C1 segment of cervical spinal cord (tissue), 14 donors: ENCODE data around the gene MEIOSIN.

ENCODE experiments used
- DNase-seq, 14 donors: peaks; one replicate each; lab custom pipeline; 2025; lab: John Stamatoyannopoulos, UW

MEIOSIN gene

DNA sequence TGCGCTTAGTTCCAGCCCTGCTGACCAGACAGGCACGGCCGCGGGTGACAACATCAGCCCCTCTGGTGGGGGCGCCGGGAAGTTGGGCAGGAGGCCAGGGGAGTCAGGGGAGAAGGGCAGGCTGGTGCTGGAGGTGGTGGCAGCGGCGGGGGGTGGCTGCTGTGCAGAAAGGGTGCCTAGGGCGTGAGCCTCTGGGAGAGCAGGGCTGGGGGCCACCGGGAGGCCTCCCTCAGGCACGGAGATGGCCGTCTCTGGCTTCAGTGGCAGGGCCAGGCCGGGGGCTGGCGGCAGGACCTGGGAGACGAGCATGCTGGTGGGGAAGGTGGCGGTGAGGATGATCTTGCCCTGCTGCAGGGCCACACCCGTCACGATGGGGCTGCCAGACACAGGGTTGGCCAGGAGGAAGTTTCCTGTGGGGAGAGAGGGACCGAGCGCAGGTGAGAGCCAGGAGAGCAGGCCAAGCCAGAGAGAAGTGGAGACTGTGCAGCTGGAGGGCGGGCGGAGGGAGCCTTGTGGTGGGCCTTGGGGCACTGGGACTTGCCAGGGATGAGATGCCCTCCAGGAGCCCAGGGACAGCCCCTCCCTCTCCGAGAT is 32.6 kb downstream of the MEIOSIN start:
- DNase-seq: no peak

DNA sequence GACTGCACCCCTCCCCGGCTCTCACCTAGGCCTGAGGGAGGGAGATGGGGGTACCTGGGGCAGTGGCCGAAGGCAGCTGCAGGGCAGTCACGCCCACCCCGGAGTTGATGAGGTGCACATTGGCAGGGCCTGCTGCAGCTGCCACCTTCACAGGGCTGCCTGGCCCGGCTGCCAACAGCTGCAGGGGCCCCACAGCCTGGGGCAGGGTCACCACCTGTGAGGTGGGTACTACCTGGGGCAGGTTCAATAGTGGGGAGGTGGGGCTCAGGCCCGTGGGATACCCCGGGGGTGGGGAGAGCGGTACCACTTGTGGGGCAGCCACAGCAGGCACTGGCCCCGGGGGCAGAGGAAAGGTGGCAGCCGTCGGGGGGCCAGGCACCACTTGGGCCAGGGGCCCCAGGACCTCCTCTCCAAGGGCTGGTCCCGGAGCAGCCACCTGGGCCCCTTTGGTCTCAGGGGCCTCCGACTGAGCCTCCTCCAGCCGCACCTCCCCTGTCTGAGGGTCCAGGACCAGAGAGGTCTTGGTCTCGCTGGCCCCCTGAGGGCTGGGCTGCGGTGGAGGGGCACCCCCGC is 33.1 kb downstream of the MEIOSIN start:
- DNase-seq: no peak

DNA sequence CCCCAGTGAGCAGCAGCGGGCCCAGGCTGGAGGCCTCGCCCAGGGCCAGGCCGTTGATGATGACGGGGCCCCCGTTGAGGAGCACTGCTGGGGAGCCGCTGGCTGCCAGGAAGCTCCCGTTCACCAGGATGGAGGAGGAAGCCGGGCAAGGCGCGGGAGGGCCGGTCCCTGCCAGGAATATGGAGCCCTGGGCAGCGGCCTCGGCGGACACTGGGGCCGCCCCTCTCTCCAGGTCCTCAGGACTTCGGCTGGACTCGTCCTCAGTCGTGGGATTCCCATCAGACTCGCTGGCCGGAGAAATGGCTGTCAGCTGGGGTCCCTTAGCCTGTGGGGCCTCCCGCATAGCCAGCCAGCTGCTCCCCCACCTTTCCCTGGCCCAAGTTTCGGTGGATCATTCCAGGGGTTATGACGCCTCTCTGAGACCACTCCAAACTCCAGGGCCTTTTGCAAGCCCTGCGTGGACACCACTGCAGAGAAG is 33.7 kb downstream of the MEIOSIN start:
- DNase-seq: no peak

DNA sequence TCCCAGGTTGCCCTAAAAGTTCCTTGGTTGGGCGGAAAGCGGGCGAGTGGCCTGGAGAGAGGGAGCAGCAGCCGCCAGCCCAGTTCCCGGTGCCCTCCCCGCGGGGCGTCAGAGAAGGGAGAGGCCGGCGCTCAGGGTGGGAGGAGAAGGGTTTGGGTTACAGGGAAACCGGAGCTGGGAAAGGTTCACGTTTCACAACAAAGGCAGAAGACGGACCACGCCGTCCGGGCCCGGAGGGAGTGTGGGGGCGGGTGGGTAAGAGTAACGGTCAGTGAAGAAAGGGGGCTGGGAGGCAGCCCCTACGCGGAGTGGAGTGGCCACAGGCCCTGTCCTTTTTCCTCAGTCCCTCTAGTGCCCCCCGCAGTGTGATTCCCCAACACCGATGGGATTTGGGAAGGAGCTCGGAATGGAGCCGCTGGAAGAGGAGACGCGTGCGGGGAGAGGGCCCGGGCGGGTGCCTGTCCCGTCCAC is 34.2 kb downstream of the MEIOSIN start:
- DNase-seq: peak in 4 of 14 donors; percentile 9 to 42 (median 23)

DNA sequence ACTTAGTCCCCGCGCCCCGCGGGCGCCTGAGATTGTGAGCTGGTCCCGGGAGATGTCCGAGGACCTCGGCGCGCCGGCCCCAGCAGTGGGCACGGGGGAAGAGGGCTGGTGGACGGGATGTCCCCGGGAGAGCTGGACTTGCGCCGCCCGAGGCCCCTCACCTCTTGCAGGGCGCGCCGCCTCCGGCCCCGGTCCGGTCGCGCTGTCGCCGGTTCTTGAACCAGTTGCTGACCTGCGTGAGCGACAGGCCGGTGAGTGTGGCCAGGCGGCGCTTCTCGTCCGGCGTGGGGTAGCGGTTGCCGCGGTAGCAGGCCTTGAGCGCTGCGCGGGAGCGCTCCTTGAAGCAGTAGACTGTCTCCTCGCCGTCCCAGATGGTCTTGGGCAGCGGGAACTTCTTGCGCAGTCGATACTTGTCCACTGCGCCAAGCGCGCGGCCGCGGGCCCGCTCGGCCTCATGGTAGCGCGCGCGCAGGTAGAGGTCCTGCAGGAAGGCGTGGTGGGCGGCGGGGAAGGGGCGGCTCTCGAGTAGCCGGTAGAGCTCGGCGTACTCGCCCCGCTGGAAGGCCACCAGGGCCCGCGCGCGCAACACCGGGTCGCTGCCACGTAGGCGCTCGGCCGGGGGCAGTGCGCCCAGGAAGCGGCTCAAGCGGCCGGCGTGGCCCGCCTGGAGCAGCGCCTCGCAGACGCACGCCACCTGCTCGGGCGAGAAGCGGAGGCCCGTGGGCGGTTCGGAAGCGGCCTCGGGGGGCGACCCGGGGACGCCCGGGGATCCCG is 34.8 kb downstream of the MEIOSIN start:
- peak in 5 of 14 donors; percentile 11 to 63 (median 44) for DNase-seq

DNA sequence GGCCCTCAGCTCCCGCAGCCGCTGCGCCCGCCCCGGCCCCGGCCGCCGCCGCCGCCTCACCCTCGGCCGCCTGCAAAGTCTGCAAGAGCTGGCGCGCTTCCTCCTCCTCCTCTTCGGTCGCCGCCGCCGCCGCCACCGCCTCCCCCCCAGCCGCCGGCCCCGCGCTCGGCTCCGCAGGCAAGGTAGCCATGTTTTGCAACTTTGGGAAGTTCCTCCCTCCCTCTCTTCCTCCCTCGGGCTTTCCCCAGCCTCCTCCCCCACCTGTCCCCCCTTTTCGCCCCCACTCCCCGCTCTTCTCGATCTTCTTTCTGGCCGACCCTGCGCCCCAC is 35.4 kb downstream of the MEIOSIN start:
- peak in 1 of 14 donors; percentile 63 for DNase-seq

DNA sequence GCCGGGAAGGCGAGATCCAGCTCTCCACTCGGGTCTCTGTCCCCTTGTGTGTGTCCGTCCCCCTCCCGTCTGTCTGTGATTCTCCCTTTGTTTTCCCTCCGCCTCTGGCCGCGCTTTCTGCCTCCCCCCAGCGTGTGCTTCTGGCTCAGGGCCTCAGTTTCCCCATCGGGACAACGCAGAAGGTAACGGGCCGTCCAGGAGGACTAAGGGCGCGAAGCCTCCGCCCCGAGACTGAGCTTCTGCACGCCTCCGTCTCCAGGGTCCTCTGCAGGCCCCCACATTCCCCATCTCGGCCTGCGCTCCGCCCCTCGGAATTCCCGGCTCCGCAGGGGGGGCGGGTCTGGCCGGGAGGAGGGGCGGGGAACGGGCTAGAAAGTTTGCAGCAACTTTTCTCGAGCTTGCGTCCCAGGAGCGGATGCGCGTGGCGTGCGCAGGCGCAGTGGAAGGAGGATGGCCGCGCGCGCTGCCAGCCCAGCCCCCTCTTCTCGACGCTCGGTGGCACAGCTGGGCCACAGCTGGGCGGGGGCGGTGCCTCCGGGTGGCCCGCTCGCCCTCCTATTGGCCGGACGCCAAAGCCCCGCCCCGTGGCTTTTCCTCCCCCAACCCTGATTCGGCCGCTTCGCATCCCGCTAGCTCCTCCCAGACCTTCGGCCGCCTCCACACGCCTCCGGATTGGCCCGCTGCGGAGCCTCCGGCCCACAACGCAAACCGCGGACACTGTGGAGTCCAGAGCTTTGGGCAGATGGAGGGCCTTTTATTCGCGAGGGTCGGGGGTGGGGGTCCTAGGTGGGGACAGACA is 35.9 kb downstream of the MEIOSIN start, which contains the start of gene SIX5:
Gene SIX5, minus strand, starts transcription at position 269 of the 799 bp plus-strand sequence. CDS start 408 bp downstream, outside the sequence.
- DNase-seq: peak; percentile 40 to 95 (median 90)

DNA sequence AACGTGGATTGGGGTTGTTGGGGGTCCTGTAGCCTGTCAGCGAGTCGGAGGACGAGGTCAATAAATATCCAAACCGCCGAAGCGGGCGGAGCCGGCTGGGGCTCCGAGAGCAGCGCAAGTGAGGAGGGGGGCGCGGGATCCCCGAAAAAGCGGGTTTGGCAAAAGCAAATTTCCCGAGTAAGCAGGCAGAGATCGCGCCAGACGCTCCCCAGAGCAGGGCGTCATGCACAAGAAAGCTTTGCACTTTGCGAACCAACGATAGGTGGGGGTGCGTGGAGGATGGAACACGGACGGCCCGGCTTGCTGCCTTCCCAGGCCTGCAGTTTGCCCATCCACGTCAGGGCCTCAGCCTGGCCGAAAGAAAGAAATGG is 36.6 kb downstream of the MEIOSIN start:
- DNase-seq: peak in 8 of 14 donors; percentile 37 to 86 (median 75)

DNA sequence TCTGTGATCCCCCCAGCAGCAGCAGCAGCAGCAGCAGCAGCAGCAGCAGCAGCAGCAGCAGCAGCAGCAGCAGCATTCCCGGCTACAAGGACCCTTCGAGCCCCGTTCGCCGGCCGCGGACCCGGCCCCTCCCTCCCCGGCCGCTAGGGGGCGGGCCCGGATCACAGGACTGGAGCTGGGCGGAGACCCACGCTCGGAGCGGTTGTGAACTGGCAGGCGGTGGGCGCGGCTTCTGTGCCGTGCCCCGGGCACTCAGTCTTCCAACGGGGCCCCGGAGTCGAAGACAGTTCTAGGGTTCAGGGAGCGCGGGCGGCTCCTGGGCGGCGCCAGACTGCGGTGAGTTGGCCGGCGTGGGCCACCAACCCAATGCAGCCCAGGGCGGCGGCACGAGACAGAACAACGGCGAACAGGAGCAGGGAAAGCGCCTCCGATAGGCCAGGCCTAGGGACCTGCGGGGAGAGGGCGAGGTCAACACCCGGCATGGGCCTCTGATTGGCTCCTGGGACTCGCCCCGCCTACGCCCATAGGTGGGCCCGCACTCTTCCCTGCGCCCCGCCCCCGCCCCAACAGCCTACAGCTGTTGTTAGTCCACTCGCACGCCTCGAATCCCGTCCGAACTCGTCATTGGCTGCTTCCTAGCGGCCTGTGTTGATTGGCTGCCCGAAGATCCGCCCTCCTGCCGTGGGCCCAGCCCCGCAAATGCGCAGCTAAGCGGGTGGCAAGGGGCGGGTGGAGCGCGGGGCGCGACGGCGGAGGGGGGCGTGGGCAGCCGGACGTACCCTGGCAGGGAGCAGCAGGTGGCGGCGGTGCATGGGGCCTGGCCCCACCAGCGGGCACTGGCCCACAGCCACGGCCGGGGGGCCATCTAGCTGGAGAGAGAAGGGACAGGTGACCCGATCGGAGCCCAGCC is 37.2 kb downstream of the MEIOSIN start:
- DNase-seq: peak; percentile 52 to 95 (median 88)

DNA sequence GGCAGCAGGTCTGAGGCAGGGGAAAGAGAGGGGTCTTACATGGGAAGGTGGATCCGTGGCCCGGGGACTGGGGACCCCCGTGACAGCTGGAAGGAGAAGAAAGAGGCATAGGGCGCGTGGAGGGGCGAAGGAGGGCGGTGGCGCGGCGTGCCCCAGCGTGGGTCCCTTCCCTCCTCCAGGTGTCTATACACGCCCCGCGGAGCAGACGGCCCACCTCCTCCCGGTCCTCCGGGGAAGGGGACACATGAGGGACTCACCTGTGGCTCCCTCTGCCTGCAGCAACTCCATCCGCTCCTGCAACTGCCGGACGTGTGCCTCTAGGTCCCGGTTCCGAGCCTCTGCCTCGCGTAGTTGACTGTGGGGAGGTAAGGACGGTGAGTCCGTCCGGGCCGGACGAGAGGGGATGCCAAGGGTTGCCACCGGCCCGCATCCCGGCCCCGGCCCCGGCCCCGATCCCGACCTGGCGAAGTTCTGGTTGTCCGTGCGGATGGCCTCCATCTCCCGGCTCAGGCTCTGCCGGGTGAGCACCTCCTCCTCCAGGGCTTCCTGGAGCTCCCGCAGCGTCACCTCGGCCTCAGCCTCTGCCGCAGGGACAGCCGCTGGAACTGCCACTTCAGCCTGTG is 38.2 kb downstream of the MEIOSIN start:
- DNase-seq: no peak

DNA sequence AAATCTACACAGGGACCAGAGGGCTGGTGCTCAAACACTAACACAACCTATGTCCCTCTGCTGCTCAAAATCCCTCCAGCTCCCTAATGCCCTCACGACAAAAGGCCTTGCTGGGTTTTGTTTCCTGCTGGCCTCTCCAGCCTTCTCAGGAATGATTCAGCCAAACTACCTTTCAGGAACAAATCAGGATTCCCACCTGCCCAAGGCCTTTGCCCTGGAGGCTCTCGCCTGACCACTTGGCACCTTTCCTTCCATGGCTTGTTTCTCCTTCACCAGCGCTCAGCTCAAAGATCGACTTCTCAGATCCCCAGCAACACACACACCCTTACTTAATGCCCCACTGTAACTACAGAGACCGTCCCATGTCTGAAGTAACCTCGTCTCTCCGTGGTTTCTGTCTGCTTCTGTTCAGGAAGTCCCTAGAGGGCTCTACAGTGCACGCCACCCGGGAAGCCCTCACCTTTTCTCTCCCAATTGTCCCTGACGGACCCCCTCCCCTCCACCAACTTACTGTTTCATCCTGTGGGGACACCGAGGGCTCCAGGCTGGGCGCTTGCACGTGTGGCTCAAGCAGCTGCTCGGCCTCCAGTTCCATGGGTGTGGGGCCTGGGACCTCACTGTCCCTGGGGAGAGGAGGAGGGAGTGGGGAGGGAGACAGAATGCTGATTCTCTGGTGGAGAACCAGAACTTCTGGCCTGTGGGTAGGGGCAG is 39.0 kb downstream of the MEIOSIN start:
- DNase-seq: no peak

DNA sequence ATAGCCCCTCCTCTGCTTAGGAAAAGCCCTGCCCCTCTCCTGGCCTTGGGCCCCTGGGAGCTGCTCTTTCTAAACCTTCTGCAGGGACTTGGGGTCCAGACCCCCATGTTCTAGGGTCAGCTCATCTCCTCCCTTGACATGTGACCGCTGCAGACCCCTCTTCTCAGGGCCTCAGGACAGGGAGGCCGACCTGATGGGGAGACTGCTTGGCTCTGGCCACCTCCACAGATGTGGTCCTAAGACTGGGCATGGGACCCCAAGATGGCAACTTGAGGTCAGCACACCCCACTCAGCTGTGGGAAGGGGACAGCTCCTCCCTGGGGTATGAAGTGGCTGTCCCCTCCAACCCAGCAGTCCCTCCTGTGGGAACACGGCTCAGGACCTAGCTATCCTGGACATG is 39.7 kb downstream of the MEIOSIN start:
- DNase-seq: no peak

DNA sequence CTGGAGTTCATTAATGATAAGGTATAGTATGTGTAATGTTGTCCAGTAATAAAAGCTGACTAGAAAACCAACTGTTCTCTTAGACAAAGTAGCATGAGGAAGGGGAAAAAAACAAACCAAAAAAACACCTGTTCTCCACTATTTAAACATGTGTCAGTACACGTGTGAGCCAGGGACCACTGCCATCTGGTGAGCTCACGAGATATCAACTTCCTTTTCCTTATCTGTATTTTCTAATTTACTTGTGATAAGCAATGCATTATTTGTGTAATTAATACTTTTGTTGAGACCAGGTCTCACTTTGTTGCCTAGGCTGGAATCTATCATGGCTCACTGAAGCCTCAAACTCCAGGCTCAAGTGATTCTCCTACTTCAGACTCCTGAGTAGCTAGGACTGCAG is 40.1 kb downstream of the MEIOSIN start:
- no peak for DNase-seq

DNA sequence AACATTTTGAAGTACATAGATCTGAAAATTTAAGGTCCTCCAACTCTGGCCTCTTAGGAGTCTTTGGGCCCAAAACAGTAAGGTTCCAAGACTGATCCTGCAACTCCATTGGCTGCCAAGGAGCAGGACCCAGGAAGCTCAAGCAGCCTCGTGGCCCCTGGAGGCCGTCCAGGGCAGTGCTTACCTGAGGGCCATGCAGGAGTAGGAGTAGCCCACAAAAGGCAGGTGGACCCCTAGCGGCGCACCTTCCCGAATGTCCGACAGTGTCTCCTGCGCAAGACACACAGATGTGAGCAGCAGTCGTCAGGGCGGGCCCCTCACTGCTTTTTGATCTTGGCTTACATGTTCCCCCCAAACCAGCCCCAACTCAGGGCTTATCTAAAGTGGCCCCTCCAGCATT is 41.5 kb downstream of the MEIOSIN start:
- DNase-seq: no peak

DNA sequence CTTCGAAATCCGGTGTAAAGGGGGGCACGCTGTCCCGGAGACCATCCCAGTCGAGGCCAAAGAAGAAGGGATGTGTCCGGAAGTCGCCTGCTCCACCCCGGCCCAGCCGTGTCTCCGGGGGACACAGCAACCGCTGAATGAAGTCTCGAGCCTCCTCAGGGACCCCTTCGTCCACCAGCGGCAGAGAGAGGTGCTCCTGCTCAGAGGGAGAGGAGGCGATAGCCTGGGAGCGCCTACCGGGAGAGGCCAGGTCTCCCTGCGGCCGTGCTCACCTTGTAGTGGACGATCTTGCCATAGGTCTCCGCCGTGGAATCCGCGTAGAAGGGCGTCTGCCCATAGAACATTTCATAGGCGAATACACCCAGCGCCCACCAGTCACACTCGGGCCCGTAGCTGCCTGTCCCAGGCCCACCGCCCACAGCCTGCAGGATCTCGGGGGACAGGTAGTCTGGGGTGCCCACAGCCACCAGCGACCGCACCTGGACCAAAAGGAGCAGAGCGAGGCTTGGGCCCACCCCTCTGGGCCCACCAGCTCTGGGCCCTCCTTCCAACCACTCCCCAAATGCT is 44.2 kb downstream of the MEIOSIN start:
- no peak for DNase-seq

DNA sequence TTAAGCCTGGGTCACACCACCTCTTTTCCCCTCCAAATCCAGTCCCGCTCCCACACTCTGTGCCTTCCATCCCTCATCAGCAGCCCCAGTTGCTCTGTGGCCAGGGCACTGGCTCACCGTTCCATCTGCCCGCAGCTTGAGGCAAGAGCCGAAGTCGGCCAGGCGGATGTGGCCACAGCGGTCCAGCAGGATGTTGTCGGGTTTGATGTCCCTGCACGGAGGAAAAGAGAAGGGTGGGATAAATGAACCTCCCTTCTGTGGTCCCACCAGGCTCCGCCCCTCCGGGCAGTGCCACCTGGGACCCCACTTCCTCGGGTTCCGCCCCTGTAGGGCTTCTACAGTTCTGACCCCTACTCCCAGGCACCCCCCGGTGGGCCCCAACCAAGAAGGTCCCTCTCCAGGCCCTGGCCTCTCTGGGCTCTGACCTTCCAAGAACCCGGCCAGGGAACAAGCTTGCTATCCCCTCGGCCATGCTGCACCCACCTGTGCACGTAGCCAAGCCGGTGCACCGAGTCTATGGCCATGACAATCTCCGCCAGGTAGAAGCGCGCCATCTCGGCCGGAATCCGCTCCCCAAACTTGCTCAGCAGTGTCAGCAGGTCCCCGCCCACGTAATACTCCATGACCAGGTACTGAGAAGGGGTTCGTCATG is 44.9 kb downstream of the MEIOSIN start:
- DNase-seq: no peak

DNA sequence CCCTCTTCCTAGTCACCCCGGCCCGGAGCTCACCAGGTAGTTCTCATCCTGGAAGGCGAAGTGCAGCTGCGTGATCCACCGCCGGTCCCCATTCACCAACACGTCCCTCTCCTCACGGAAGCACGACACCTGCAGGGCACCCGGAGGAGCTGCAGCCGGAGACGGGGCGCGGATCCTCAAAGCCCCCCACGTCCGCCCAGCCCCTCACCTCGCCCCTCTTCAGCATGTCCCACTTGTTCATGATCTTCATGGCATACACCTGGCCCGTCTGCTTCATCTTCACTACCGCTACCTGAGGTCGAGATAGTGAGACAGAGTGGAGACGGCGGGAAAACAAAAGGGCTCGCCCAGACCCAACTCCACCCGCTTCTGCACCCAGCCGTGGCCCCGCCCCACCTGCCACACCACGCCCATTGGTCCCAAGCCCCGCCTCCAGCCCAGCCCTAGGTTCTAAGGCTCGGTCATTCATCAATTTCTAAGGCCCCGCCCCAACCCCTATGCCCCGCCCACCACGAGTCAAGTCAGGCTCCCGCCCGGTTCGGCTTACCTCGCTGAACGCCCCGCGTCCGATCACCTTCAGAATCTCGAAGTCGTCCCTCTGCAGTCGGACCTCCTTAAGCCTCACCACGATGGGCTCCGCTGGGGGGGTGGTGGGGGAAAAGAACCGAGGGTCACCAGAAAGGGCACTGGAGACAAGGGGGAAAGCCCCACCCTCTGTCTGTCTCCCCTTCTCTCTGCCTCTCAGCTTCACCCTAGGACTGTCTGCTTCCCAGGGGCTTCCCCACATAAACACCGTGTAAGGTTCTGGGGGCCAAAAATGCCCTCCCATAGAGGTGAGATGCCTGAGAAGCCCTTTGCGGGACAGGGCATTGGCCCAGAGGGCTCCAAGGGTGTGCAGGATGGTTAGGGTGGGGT is 46.2 kb downstream of the MEIOSIN start:
- DNase-seq: no peak

DNA sequence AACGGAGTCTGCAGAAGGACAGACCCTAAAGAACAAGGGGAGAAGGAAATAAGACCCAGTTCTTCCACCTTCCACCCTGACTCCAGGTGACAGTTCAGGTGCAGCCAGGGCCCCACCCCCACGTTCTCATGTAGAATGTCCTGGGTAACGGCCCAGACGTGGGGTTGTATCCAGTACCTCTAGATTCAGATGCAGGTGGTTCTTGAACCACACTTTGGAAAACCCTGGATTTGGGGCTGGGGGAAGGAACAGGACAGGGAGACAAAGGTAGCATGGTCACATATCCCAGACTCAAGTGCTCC is 46.9 kb downstream of the MEIOSIN start:
- no peak for DNase-seq
